Neural cell (in vitro differentiated cells): ENCODE data around the gene CXorf66. TPM values are rescaled to one million over a fixed set of nuclear protein-coding genes. Genes with fewer than 3 reads are reported as not detected.

Experiments
- H2AFZ ChIP-seq: fragments of 200-600, 300-800 bp; sonication (generic), shearing (Covaris generic); 2 replicates; pipeline ENCODE4 v1.6.0; 2014; ENCODE audit warnings: low read depth, mild to moderate bottlenecking, antibody characterized with exemption, low read length, moderate library complexity
- H3F3A ChIP-seq: fragments of 200-600 bp; shearing (Covaris generic); 2 replicates; pipeline ENCODE4 v1.6.1; 2016; ENCODE audit warnings: mild to moderate bottlenecking, moderate library complexity, mixed read lengths, antibody characterized with exemption, low read length; ENCODE audit not compliant: insufficient read depth, poor library complexity, severe bottlenecking
- H3K27ac ChIP-seq: fragments of 200-600, 300-800 bp; sonication (generic), shearing (Covaris generic); 2 replicates; pipeline ENCODE4 v1.5.1; 2014; ENCODE audit warnings: mild to moderate bottlenecking, low read length, moderate library complexity
- H3K27me3 ChIP-seq: fragments of 300-800, 200-600 bp; sonication (generic), shearing (Covaris generic); 2 replicates; pipeline ENCODE4 v1.6.0; 2014; ENCODE audit warnings: mild to moderate bottlenecking, low read depth, low read length, moderate library complexity; ENCODE audit not compliant: insufficient read depth
- H3K36me3 ChIP-seq: fragments of 300-800, 200-600 bp; sonication (generic), shearing (Covaris generic); 2 replicates; pipeline ENCODE4 v1.5.1; 2014; ENCODE audit warnings: mild to moderate bottlenecking, antibody characterized with exemption, low read length, moderate library complexity; ENCODE audit not compliant: insufficient read depth
- H3K4me2 ChIP-seq: fragments of 300-800, 200-600 bp; sonication (generic), shearing (Covaris generic); 2 replicates; pipeline ENCODE4 v1.6.0; 2014; ENCODE audit warnings: mild to moderate bottlenecking, low read length
- H3K4me3 ChIP-seq: fragments of 300-800, 200-600 bp; sonication (generic), shearing (Covaris generic); 2 replicates; pipeline ENCODE4 v1.5.1; 2014; ENCODE audit warnings: mild to moderate bottlenecking, low read length, moderate library complexity
- H3K79me2 ChIP-seq: fragments of 200-600 bp; shearing (Covaris generic); replicated peaks from 2 replicates; pipeline ENCODE4 v1.6.0; 2014; ENCODE audit warnings: mild to moderate bottlenecking, low read length, moderate library complexity; ENCODE audit not compliant: insufficient read depth
- H3K9ac ChIP-seq: fragments of 300-800, 200-600 bp; sonication (generic), shearing (Covaris generic); 2 replicates; pipeline ENCODE4 v1.6.1; 2016; ENCODE audit warnings: mild to moderate bottlenecking, low read length, mixed read lengths
- H3K9me2 ChIP-seq: fragments of 200-600 bp; shearing (Covaris generic); 2 replicates; pipeline ENCODE4 v1.6.1; 2016; ENCODE audit warnings: mild to moderate bottlenecking, low read length, mixed read lengths; ENCODE audit not compliant: insufficient read depth
- H3K9me3 ChIP-seq: fragments of 200-600, 300-800 bp; sonication (generic), shearing (Covaris generic); 2 replicates; pipeline ENCODE4 v1.6.1; 2016; ENCODE audit warnings: mild to moderate bottlenecking, mixed run types, low read length, moderate library complexity, mixed read lengths
- H4K20me1 ChIP-seq: fragments of 200-600 bp; shearing (Covaris generic); 2 replicates; pipeline ENCODE4 v1.6.1; 2016; ENCODE audit warnings: mild to moderate bottlenecking, mixed run types; ENCODE audit not compliant: insufficient read depth
- CTCF ChIP-seq: fragments of 450-650 bp; IDR thresholded peaks from 2 replicates; pipeline ENCODE4 v1.5.1; 2014; ENCODE audit warnings: antibody characterized with exemption, mild to moderate bottlenecking, moderate library complexity; ENCODE audit not compliant: poor library complexity, severe bottlenecking
- EP300 ChIP-seq: fragments of 450-650 bp; conservative IDR thresholded peaks from 2 replicates; pipeline ENCODE4 v1.6.1; 2014; ENCODE audit warnings: antibody characterized with exemption, mild to moderate bottlenecking, moderate library complexity; ENCODE audit not compliant: poor library complexity, severe bottlenecking
- polyA plus RNA-seq: library from polyadenylated mRNA; depleted of rRNA; stranded (reverse); fragments of >200 nt; gene quantifications from 2 replicates; pipeline ENCODE4 v1.2.3, GENCODE V29; 2014
- small RNA-seq, 3 experiments: library from RNA; depleted of rRNA; stranded (forward); fragments of <200 nt; gene quantifications; one replicate each; pipeline ENCODE3, GENCODE V24; 2012
- TF ChIP-seq, protein P1 (sequence below): IDR thresholded peaks from 2 replicates; pipeline ENCODE4 v1.6.1; 2012; ENCODE audit warnings: borderline replicate concordance

The CXorf66 gene
- polyA plus RNA-seq, 1 donor from 2014 or later = not detected

DNA sequence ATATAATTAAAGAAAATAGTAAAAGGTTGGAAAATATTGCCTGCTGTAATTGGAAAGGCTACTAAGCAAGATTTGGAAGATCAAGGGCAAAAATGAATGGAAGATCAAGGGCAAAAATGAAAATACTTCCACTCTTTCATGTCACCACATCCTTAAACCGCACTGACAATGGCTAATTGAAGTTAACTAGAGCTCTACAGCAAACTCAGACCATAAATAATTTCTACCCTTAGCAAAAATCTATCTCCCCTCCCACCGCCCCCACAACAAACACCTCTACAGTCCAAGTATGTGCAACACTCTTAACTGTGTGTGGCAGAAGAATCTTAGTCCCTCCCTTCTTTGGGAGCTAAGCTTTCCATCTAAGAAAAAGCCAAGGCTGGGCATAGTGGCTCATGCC lies 59.6 kb downstream of the CXorf66 start:
- no peaks in the 10 kb centered on the region for H3K9me2 ChIP-seq
- no peaks in the 10 kb centered on the region for H3K79me2 ChIP-seq
- H3K9ac ChIP-seq = no peak overlapping the region
- H3K36me3 ChIP-seq = no peaks in the 10 kb centered on the region
- no peaks in the 10 kb centered on the region for H3K27me3 ChIP-seq
- no peaks in the 10 kb centered on the region for H3K9me3 ChIP-seq
- TF ChIP-seq EP300 (no peak), CTCF (no peak)
- TF ChIP-seq, protein P1, sequence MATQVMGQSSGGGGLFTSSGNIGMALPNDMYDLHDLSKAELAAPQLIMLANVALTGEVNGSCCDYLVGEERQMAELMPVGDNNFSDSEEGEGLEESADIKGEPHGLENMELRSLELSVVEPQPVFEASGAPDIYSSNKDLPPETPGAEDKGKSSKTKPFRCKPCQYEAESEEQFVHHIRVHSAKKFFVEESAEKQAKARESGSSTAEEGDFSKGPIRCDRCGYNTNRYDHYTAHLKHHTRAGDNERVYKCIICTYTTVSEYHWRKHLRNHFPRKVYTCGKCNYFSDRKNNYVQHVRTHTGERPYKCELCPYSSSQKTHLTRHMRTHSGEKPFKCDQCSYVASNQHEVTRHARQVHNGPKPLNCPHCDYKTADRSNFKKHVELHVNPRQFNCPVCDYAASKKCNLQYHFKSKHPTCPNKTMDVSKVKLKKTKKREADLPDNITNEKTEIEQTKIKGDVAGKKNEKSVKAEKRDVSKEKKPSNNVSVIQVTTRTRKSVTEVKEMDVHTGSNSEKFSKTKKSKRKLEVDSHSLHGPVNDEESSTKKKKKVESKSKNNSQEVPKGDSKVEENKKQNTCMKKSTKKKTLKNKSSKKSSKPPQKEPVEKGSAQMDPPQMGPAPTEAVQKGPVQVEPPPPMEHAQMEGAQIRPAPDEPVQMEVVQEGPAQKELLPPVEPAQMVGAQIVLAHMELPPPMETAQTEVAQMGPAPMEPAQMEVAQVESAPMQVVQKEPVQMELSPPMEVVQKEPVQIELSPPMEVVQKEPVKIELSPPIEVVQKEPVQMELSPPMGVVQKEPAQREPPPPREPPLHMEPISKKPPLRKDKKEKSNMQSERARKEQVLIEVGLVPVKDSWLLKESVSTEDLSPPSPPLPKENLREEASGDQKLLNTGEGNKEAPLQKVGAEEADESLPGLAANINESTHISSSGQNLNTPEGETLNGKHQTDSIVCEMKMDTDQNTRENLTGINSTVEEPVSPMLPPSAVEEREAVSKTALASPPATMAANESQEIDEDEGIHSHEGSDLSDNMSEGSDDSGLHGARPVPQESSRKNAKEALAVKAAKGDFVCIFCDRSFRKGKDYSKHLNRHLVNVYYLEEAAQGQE = no peak
- no peak overlapping the region for H3K4me3 ChIP-seq
- H2AFZ ChIP-seq = no peak overlapping the region
- no peak overlapping the region for H3K27ac ChIP-seq
- no peak overlapping the region for H3K4me2 ChIP-seq
- H4K20me1 ChIP-seq = no peaks in the 10 kb centered on the region
- H3F3A ChIP-seq = no peaks in the 10 kb centered on the region

Small RNAs within 50 kb of the gene (small RNA-seq; reads per million reads assigned to genes)
- gene MIR505 (773 to 1,431 (median 1,212) reads per million in 3 experiments), gene RF00425 (0 to 0.08 (median 0) reads per million in 3 experiments)

Other genes starting within 250 kb of the CXorf66 start
- gene ATP11C, start 32.5 kb downstream of the CXorf66 start, polyA plus RNA-seq = 108 and 111 TPM in 2 replicates